ENCODE results near the gene NFIA. TPM values are rescaled to one million over a fixed set of nuclear protein-coding genes. Genes with fewer than 3 reads are reported as not detected.

Gene NFIA
- total RNA-seq, 1 donor from 2014 or later: 2.1 TPM

- no peak for DNase-seq (ENCODE audit: low read depth)
Observed at GRCh38 chr1:61386770-61387169, 304.4 kb downstream of the NFIA start.

- DNase-seq (ENCODE audit: low read depth): no peak
Observed at GRCh38 chr1:61387829-61388228, 305.5 kb downstream of the NFIA start.

GRCh38 chr1:61388566-61388965, 306.2 kb downstream of the NFIA start:
- DNase-seq (ENCODE audit: low read depth): no peak

DNA sequence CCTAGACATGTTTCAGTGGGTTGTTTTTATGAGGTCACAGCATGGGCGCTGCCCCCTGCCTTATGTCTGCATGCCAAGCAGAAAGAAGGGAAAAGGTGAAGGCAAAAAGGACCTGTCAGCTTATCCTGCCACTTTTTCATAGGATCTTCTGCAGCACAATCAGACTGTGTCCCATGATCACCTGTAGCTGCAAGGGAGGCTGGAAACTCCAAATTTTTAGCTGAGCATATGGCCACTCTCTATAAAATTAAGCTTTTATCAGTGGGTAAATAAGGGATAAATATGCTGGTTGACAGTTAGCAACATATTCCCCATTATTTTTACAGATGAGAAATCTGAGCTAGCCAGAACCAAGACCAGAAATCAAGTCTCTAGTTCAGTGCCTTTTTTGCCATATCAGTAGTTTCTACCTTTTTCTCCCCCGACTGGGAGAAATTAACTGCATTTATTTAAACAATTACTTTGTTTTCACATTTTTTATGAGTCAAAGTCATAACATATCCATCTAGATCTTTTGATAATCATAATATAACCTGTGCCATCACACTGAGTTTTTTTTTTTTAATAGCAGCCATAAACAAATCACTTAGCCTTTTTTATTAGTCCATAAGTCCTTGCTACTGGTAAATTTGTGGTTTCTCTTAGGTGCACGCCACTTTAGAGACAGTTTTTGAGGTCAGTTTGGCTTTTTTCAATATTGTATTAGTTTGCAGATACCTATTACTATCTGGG, 307.0 kb downstream of the NFIA start:
- DNase-seq (ENCODE audit: low read depth): no peak

DNA sequence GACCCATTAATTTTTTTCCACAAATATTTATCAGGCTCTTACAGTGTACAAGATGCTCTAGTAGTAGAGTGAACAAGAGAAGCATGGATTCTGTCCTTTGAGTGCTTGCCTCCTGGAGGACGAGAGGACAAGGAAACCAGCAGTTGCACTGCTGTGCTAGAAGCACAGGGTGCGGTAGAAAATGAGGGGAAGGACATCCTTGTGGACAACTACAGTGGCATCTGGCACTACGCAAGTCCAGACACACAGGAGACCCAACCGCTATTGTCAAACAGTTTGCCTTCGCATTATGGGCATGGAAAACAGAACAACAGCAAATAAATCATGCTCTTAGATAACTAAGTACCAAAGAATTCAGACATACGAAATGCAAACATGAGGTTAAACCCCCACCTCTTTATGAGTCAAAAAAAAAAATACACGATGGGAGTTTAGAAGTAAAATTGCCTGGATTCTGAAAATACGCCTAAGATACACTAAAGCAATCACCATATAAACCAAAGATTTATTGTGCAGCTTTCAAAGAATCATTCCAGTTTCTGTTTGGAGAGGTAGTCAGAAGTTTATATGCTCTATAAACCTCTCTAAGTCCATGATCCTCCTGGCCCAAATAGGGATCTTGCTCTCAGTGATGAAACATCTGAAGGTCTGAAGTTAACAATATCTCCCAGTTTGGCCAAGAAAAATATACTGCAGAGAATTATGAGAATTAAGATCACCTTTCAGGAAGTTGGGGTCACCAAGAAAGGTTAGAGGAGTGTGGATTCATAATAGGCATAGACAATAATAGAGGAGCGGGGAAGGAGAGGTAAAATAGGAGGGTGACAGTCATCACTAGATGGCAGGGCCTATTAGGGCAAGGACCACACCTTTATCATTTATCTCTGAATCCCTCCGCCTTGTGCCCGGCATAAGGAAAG, 307.8 kb downstream of the NFIA start:
- DNase-seq (ENCODE audit: low read depth): no peak

GRCh38 chr1:61391730-61392129, 309.4 kb downstream of the NFIA start:
- DNase-seq (ENCODE audit: low read depth): no peak

DNA sequence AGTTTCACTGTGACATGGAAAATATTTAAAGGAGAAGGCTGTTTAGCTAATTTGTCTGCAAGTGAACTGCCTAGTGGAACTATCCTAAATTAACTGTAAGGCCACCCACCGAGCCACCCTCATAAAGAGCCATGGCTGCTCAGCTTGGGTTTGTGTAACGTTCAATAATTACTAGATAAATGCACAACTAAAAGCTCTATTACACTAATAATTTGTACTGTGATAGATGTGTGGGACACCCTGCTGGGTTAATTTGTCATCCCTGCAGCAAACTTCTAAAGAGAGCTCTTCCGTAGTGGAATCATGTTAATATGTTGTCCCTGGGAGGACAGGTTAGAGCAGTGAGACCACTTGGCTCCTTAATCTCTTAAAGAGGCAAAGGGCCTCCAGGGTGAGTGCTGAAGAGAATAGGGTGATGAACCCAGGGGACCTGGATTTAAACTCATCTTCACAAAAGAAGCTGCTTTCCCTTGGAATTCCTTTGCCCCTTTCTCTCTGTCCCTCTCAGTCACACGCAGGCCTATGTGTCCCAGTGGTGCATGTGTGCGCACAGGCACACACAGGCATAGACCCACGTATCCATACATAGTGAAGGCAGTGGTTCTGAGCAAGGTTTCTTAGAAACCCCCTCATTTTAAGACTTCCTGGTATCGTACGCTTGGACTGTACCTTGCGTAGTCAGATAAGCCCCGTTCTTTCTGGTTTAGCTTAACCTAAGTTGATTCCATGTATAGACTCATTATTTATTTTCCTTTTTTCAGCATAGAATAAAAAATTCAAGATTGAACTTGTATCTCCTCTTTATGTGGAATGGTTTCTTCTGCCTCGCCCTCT, 310.3 kb downstream of the NFIA start:
- DNase-seq (ENCODE audit: low read depth): no peak

DNA sequence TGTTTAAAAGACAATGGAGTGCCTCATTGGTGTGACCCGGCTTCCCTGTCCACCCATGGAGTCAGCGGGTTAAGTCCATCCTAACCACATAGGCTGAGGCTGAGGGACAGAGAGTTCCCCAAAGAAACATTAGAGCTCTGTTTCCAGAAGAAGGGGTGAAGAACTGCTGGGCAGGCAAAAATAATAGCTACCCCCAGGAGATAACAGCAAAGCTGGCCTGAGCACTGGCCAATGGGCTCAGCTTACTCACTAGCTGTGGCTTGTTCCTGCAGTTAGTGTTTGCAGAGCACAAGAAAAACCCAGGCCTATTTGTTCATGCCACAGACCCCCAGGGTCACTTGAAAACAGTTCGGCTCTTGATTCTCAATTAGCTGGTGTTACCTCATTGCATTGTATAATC, 311.2 kb downstream of the NFIA start:
- DNase-seq (ENCODE audit: low read depth): no peak

DNA sequence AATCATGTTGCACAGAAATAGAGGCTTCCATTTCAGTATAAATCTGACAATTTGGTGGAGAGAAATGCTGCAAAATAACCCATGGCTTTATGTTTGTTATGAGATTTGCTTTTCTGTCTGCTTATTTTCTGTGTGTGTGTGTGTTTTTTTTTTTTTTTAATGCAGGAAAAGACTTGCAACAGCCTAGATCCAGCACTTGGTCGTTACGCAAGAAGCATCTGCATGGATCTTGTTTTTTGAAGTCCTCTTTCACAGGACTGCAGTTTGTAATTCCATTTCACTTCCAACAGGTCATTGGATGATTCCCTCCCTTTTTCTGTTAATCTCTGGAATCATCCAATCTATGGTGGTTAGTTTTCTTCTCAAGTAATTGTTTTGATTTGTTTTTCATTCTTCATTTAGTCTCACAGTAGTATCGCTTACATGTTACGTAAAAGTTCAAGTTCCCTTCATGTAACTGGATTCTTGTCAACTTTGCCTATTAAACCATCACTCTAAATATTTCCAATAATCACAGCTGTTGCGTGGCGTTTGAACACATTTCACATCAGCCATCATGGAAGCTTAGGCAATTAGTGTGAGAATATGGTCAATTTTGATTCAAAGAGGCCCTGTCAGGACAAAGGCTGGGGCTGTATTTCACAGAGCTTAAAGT, 312.9 kb downstream of the NFIA start:
- DNase-seq (ENCODE audit: low read depth): no peak

DNA sequence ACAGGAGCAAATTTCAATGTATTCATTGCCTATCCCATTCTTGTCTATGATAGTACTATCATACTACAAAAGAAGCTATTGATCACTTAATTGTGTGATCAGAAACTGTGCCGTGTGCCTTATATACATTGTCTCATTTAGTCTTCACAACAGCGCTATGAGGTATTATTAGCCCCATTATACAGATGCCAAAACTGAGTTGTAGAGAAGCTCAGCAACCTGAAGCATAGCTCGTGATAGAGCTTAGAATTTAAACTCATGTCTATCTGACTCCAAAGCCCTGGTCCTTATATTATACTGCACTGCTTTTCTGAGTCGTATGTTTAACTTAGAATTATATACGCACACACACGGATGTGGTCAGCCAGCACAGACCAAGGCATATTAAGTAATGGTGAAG, 315.1 kb downstream of the NFIA start:
- DNase-seq (ENCODE audit: low read depth): no peak

DNA sequence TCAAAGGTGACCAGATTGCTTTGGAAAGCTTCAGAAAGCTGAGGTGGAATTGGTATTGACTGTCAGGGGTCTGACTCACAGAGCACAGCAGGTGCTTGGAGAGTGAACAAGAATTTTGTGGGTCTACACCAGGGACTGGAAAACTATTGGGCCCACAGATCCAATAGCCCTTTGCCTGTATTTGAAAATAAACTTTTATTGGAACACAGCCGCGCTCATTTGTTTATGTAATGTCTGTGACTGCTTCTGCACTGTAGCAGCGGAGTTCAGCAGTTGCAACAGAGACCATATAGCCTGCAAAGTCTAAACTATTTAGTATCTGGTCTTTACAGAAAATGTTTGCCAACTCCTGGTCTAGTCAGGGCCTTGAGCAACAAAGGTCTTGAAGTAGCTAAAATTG, 315.6 kb downstream of the NFIA start:
- peak; percentile 81 for DNase-seq (ENCODE audit: low read depth)

DNA sequence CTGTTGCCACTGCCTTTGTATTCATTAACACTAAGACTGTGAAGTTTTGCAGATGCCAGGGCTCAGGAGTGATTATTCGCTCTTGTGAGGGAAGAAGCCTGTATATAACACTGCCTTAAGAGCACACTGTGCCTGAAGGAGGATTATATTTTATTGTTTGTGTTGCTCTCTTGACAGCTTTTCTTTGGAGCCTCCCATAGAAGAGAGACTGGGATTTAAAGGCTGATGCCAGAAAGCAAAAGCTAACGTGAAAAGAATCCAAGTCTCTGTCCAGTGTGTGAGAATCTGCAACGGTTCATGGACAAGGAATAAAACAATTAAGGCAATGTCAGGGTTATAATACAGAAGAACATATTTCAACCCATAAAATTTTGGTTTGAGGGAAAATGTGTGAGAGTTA, 316.8 kb downstream of the NFIA start:
- no peak for DNase-seq (ENCODE audit: low read depth)

GRCh38 chr1:61400131-61400770, 317.9 kb downstream of the NFIA start:
- DNase-seq (ENCODE audit: low read depth): no peak

DNA sequence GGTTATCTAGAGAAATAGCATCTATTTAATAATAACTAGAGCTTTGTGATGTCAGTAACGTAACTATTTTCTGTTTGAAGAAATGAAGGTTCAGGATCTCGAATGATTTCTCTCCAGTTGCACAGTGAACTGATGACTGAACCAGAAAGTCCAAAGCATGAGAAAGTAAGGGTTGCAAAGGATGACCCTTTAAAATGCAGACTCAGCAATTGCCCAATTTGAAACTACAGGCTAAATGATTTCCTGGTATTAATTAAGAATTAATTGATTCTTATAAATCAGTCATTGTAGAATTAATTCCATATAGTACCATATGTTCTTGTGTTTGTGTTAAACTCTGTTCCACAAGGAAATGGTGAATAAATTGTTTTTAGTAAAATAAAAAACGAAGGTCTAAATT, 318.6 kb downstream of the NFIA start:
- no peak for DNase-seq (ENCODE audit: low read depth)

DNA sequence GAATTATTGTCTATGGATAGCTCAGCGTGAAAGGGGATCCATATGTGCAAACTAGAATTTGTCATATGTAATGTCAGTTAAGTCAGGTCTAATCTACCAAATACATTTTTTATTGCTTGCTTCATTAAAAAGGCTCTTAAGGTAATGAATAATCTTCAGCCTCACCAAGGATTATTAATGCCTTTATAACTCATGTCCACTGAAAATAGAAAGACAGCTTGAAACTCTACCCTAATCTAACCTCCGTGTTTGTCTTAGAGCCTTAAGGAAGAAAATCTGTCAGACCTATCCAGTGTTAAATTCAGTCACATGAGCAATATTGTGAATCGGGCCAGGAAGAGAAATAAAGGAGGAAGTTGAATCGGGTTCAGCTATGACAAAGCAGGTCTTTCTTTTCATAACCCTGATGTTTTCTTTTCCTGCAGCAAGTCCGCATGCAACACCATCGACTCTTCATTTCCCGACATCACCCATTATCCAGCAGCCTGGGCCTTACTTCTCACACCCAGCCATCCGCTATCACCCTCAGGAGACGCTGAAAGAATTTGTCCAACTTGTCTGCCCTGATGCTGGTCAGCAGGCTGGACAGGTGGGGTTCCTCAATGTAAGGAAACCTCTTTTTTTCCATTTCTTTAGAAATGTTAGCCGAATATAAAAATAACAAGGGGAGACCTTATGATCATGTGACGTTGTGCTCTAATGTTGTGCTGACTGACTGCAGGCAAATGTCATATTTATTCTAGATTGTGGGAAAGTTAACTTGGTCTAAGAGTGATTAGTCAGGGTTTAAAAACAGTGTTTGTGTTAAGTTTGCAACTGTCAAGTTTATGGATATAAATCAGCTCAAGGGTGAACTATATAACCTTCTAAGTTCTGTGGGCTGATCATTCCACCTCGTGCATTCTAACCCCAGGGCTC, 321.6 kb downstream of the NFIA start:
- no peak for DNase-seq (ENCODE audit: low read depth)

GRCh38 chr1:61404597-61405376, 322.4 kb downstream of the NFIA start:
- no peak for DNase-seq (ENCODE audit: low read depth)

GRCh38 chr1:61406467-61406866, 324.1 kb downstream of the NFIA start:
- no peak for DNase-seq (ENCODE audit: low read depth)

DNA sequence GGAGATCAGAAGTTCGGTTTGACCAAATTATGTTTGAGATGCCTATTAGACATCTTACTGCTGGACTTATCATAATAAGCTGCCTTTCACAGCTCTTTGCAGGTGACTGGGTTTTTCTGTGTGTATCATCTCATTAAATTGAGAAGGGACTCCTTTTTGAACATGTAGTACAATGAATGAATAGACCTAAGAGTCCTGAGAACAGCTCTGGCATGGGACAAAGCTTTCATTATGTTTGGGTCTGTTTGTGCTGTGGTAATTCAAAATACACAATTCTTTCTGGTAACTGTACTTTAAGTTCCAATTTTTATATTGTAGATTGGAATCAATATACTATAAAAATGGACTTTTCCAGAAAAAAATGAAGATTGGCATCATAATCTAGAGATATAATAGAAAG, 330.2 kb downstream of the NFIA start:
- no peak for DNase-seq (ENCODE audit: low read depth)

GRCh38 chr1:61419196-61419595, 336.8 kb downstream of the NFIA start:
- no peak for DNase-seq (ENCODE audit: low read depth)
